Small intestine (tissue), 7 donors: ENCODE data around the gene TPM3. TPM values are rescaled to one million over a fixed set of nuclear protein-coding genes. Genes with fewer than 3 reads are reported as not detected.

Experiments used
- DNase-seq, 2 donors: peaks; one replicate each; pipeline versions ENCODE4 v3.0.0 to v3.0.0-alpha.2; 2013
- FAIRE-seq: peaks from 2 replicates; lab custom pipeline; 2012; peaks lifted over from hg19 to GRCh38; lab: Jason Lieb, UNC
- H3K27ac ChIP-seq, 3 donors: one replicate each; pipeline ENCODE4 v1.5.1; 2013; ENCODE audit warnings: low read length in 2 of 3, mild to moderate bottlenecking in 2 of 3, control low read depth in 1 of 3, inconsistent platforms in 1 of 3, low read depth in 1 of 3, moderate library complexity in 1 of 3
- H3K27me3 ChIP-seq, 3 donors: one replicate each; pipeline ENCODE4 v1.6.1; 2013; ENCODE audit warnings: low read length in 3 of 3, inconsistent platforms in 1 of 3; ENCODE audit not compliant: control insufficient read depth in 3 of 3, insufficient read depth in 3 of 3
- H3K36me3 ChIP-seq, 3 donors: one replicate each; pipeline ENCODE4 v1.6.1; 2013; ENCODE audit warnings: low read length in 3 of 3, inconsistent platforms in 1 of 3, low read depth in 1 of 3, mild to moderate bottlenecking in 1 of 3, moderate library complexity in 1 of 3; ENCODE audit not compliant: control insufficient read depth in 3 of 3, insufficient read depth in 2 of 3
- H3K4me1 ChIP-seq, 3 donors: one replicate each; pipeline ENCODE4 v1.6.1; 2013; ENCODE audit warnings: low read length in 2 of 3, inconsistent platforms in 1 of 3, low read depth in 1 of 3, mild to moderate bottlenecking in 1 of 3, moderate library complexity in 1 of 3; ENCODE audit not compliant: control insufficient read depth in 3 of 3, insufficient read depth in 2 of 3
- H3K4me3 ChIP-seq, 3 donors: one replicate each; pipeline ENCODE4 v1.5.1; 2013; ENCODE audit warnings: low read length in 3 of 3, control low read depth in 1 of 3, inconsistent platforms in 1 of 3, low read depth in 1 of 3, mild to moderate bottlenecking in 1 of 3, moderate library complexity in 1 of 3
- H3K9me3 ChIP-seq, 2 donors: one replicate each; pipeline ENCODE4 v1.6.1; 2013; ENCODE audit warnings: low read depth in 1 of 2, low read length in 1 of 2; ENCODE audit not compliant: control insufficient read depth in 2 of 2, insufficient read depth in 1 of 2
- WGBS, 3 donors: extraction: QIAGEN DNeasy Blood & Tissue Kit; methylation state at CpG; one replicate each; pipeline ENCODE4 v1.1.7; 2013; 5-methylcytosine and 5-hydroxymethylcytosine counted together
- polyA plus RNA-seq, 4 donors: library from polyadenylated mRNA; stranded (reverse) in 3 of 4; unstranded in 1 of 4; fragments of 200-250 nt in 3 of 4; fragments of 120-200 nt in 1 of 4; gene quantifications; one replicate each; pipeline versions ENCODE4 v1.2.1 to v1.2.3, GENCODE V29; 2013
- donor health status: healthy with polysubstance abuse.
- donor health status: control.
- donor health status: control.
- donor health status: Bipolar disorder and iron deficiency.
- donor health status: healthy.

Gene TPM3
- polyA plus RNA-seq, 4 donors: 244 to 335 (median 277) TPM

DNA sequence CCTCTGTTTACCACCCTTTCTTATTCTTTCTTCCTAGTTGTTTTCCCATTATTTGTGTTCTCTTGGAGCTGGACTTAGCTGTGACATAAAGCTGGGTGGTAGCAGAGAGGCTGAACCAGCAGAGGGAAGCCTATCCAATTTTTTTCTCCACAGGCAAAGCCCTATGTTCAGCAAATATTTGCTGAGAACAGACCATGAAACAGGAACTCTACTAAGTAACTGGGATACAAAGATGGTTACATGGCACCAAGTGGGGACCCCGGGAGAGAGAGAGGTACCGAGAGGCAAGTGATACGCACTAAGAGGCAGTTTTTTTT, 7.6 kb upstream of the TPM3 start:
- Histone ChIP-seq H3K4me1 (no peaks in the 10 kb centered on the region), H3K9me3 (no peaks in the 10 kb centered on the region), H3K4me3 (no peak overlapping the region), H3K27me3 (no peaks in the 10 kb centered on the region), H3K36me3 (no peaks in the 10 kb centered on the region), H3K27ac (no peak overlapping the region)
- DNase-seq (no peak), FAIRE-seq (no peak)
- WGBS, 3 donors: 83 to 93% (median 85%) methylated on average over 3 of the region's 3 CpGs

DNA sequence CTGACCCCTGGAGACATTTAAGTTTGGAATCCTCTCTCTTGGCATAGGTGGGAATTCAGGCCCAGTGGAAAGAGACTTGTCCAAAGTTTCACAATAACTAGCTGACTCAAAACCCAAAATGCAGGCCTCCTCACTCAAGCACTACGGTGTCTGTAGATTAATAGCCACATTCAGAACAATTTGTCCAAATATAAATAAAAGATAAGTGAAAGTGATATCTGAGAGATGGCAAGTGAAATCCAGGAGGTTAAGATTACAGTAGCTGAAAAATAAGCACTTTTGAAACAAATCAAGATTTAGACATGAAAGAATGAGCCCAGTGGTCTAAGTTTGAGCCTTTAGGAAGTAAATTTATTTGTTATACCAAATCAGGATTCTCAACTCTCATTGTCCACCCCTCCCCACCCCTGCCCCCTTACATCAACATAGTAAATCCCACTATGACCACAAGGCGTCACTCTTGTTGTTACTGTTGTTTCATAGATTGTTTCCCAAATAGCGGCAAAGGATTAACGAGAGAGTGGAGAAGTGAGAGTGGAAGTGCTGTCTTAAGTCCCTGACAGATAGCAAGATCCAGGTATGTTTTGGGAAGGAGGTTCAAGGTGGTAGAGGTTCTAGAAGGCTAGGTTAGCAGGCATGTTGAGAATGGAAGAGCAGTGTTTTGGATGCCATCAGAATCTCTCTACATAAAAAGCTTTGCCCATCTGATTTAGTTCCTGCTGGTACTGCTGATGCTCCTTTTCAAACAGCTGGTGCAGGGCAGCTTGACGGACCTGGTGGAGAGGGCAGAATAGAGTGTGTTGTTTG, 7.1 kb upstream of the TPM3 start:
- FAIRE-seq: no peak
- Histone ChIP-seq H3K27me3 (peaks cover 0 to 5% (median 0%) of the 10 kb centered on the region in 3 donors), H3K36me3 (no peaks in the 10 kb centered on the region), H3K4me1 (no peaks in the 10 kb centered on the region), H3K27ac (no peak overlapping the region), H3K9me3 (no peaks in the 10 kb centered on the region), H3K4me3 (no peak overlapping the region)
- 0 to 8% (median 6%) methylated on average over 5 of the region's 5 CpGs for WGBS, 3 donors
- DNase-seq: peak; percentile 58 to 69

DNA sequence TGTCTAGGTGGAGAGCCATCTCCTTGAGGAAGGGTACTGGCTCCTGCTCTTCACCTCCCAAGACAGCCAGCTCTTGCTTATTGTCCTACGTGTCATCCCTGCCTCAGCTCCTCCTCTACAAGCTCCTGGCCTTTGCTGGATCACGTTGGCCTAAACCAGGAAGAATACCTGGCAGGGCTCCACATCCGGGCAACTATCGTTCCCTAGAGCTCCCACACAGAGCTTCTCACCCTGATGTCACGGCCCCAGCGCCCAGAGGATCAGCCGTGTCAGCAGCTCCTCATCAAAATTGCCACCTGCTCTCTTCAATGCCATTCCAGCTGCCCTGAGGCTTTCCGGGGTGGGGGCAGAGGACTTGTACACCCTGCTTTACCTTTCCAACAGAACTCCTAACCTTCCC, 1.9 kb upstream of the TPM3 start:
- WGBS, 3 donors: 22 to 65% (median 35%) methylated on average over 8 of the region's 8 CpGs
- peak in 1 of 2 donors; percentile 38 for DNase-seq
- Histone ChIP-seq H3K36me3 (no peaks in the 10 kb centered on the region), H3K4me1 (no peaks in the 10 kb centered on the region), H3K4me3 (no peak overlapping the region), H3K9me3 (no peaks in the 10 kb centered on the region), H3K27me3 (peaks cover 0 to 12% (median 2%) of the 10 kb centered on the region in 3 donors), H3K27ac (no peak overlapping the region)
- FAIRE-seq: no peak

DNA sequence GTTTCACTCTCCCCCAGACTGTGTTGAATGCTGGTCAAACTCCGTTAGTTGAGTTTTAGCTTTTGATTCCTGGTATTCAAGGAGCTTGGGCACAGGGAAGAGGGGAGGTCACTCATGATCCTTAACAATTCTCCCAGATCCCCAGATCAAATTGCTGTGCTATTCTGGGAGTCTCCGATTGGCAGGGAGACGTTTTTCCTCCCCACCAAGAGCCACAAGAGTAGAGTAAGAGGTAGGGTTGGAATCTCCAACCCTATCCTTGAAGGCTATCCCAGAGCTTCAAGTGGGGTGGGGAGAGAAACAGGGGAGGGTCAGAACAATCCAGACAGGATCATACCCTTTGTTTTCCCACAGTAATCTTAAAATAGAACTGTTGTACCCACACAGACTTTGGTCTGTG, 576 bp upstream of the TPM3 start:
- Histone ChIP-seq H3K36me3 (no peaks in the 10 kb centered on the region), H3K27ac (no peak overlapping the region), H3K27me3 (peaks cover 0 to 12% (median 2%) of the 10 kb centered on the region in 3 donors), H3K4me1 (no peaks in the 10 kb centered on the region), H3K9me3 (no peaks in the 10 kb centered on the region), H3K4me3 (no peak overlapping the region)
- WGBS, 3 donors: 39 to 65% (median 54%) methylated on average over 3 of the region's 3 CpGs
- FAIRE-seq (no peak), DNase-seq (no peak)

DNA sequence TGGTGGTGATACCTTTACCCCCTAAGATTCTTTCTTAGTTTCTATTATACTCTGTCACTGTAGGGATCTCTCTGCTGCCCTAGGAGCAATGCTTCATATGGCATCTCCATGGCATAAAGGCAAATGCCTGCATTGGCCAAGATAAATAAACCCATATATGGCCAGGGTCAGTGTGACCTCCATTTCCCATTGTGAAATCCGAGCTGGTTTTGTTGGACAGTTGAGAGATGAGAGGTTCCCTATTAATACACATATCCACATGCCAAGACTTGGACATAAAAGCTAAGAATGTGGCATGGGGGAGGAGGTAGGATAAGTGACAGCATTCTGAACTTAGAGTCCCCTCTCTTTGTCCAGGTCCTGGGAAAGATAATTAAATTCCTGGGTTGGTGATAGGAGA, 1.4 kb downstream of the TPM3 start:
- no peaks in the 10 kb centered on the region for H3K36me3 ChIP-seq
- H3K27me3 ChIP-seq: peaks cover 0 to 12% (median 2%) of the 10 kb centered on the region in 3 donors
- H3K4me1 ChIP-seq: peaks cover 0 to 10% (median 0%) of the 10 kb centered on the region in 3 donors
- FAIRE-seq (no peak), DNase-seq (no peak)
- no peaks in the 10 kb centered on the region for H3K9me3 ChIP-seq
- no peak overlapping the region for H3K27ac ChIP-seq
- WGBS, 3 donors: 15 to 37% (median 20%) methylated on average over 1 of the region's 1 CpG
- H3K4me3 ChIP-seq: no peak overlapping the region

DNA sequence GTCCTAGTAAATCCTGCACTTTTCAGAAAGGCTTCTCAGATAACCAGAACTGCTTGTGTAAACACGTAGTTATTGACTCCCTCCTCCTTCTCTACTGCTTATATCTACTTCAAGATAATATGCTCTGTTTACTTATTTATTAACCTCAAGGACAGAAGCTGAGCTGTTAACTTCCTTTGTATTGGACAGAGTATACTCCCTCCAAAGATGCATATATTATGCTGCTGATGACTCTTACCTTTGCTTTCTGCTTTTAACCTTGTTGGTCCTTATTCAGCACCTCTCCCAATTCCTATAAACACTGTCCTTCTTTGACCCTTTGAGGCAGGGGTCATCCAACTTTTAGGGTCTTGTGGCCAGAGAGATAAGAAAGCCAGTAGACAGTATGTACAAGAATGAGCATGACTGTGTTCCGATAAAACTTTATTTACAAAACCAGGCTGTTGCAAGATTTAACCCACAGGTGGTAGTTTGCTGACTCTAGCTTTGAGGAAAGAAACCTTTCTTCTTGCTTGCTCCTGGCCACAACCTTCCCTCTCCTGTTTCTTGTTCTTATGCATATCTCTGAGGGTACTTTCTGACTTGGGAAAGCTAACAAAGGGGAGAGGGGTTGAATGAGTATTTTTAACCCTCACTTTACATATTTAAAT, 4.9 kb downstream of the TPM3 start:
- no peak for FAIRE-seq
- DNase-seq: peak; percentile 31 to 32
- Histone ChIP-seq H3K36me3 (no peaks in the 10 kb centered on the region), H3K9me3 (no peaks in the 10 kb centered on the region), H3K4me1 (peaks cover 0 to 10% (median 0%) of the 10 kb centered on the region in 3 donors), H3K27ac (no peak overlapping the region), H3K27me3 (no peaks in the 10 kb centered on the region), H3K4me3 (no peak overlapping the region)
- WGBS, 3 donors: 22 to 32% (median 23%) methylated on average over 2 of the region's 2 CpGs

DNA sequence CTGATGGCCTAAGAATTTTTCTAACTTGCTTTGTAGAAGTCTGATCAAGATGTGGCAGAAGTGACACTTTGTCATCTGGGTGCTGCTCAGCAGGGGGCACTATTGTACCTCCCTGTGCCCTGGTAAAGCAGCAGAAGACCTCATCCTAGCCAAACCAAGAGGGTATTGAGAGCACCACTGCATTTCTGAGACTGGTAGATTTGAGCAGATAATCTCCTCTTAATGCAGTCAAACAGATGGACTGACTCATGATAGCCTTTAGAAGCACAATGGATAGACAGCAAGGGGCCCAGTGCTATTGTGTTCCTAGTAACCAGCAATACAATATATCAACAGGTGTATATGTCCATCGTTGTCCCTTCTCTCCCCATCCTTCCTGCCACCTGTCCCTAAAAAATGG, 5.7 kb downstream of the TPM3 start:
- DNase-seq: peak; percentile 62 to 69
- FAIRE-seq: no peak
- Histone ChIP-seq H3K27ac (no peak overlapping the region), H3K9me3 (no peaks in the 10 kb centered on the region), H3K4me1 (peaks cover 0 to 13% (median 2%) of the 10 kb centered on the region in 3 donors), H3K36me3 (no peaks in the 10 kb centered on the region), H3K4me3 (no peak overlapping the region), H3K27me3 (no peaks in the 10 kb centered on the region)
- WGBS, 3 donors: 9 to 51% (median 44%) methylated on average over 1 of the region's 1 CpG

DNA sequence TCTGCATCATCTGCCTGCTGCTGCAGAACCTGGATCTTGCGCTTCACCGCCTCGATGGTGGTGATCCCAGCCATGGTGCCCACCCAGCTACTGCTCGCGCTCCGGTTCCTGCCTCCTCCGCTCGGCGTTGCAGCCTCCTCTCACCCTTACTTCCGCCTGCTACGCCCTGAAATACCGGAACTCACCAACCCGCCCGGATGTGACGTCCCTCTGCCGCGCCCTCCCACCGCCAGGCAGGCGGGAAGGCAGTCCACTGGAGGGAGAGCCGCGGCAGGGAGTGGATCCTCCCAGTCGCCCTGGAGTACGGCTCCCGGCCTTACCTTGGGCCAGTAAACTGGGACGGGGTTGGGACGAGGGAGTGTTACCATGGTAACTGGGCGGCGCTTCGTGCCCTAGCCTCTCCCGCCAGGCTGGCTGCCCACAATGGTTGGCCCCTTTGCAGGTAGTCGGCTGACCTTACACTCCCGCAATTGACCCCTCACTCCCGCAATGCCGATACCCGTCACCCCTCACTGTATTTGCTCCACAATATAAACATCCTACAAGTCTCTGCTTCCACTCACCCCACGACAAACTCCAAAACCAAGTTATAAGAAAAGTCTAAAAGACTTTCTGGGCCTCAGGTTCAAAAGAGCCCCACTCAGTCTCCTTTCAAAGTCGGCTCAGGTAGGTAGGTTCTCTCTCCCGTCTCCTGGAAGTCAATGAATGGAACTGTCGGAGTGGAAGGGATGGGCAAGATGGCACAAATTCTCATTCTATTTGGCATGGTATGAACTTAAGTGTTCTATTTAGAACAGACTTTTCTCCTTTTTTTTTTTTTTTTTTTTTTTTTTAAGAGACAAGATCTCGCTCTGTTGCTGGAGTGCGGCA, 8.6 kb downstream of the TPM3 start:
- peaks cover 0 to 7% (median 0%) of the 10 kb centered on the region in 3 donors for H3K36me3 ChIP-seq
- peak overlapping the region; percentile 58 to 80 (median 78) for H3K4me3 ChIP-seq
- 6 to 7% (median 6%) methylated on average over 37 to 41 of the region's 41 CpGs for whole genome bisulfite sequencing, 3 donors
- peak; percentile 98 for DNase-seq
- no peak for FAIRE-seq
- peaks cover 5 to 38% (median 24%) of the 10 kb centered on the region in 3 donors for H3K4me1 ChIP-seq
- H3K27me3 ChIP-seq: no peaks in the 10 kb centered on the region
- no peaks in the 10 kb centered on the region for H3K9me3 ChIP-seq
- peak overlapping the region; percentile 91 to 97 (median 96) for H3K27ac ChIP-seq
